PC-9 (cell line): Measurements from ENCODE around the gene NECAB2. TPM values are rescaled to one million over a fixed set of nuclear protein-coding genes. Genes with fewer than 3 reads are reported as not detected.

Experiments
- BruUV-seq: library from RNA; stranded (reverse); fragments of 400-500 nt; replicated peaks from 2 replicates; lab custom pipeline; 2021; lab: Mats Ljungman, UMichigan
- CTCF ChIA-PET: fragments of 300-600 bp; sonication (Branson Sonifier 250); formaldehyde crosslinking; loops from one replicate; lab custom pipeline; 2022; ENCODE audit warnings: antibody characterized with exemption; lab: Charles Lee
- POLR2A ChIA-PET: fragments of 300-600 bp; sonication (Branson Sonifier 250); formaldehyde crosslinking; loops from one replicate; lab custom pipeline; 2022; ENCODE audit warnings: antibody characterized with exemption; ENCODE audit not compliant: unreplicated experiment; lab: Charles Lee
- DNase-seq, 2 experiments: peaks; one replicate each; pipeline versions ENCODE4 v3.0.0 to v3.0.0-alpha.2; 2015 to 2022; ENCODE audit warnings: mixed read lengths in 1 of 2
- H2AFZ ChIP-seq: fragments of 200-600 bp; sonication (generic); 2 replicates; pipeline ENCODE4 v1.8.1; 2017; ENCODE audit warnings: antibody characterized with exemption
- H3F3A ChIP-seq: fragments of 200-600 bp; sonication (generic); 2 replicates; pipeline ENCODE4 v1.8.1; 2017; ENCODE audit warnings: antibody characterized with exemption, mild to moderate bottlenecking, low read depth; ENCODE audit not compliant: insufficient read depth
- H3K27ac ChIP-seq: fragments of 200-600 bp; sonication (generic); 2 replicates; pipeline ENCODE4 v1.6.1; 2016; ENCODE audit warnings: mixed run types
- H3K27me3 ChIP-seq: fragments of 200-600 bp; sonication (generic); 2 replicates; pipeline ENCODE4 v1.6.1; 2016; ENCODE audit warnings: low read depth, mixed run types; ENCODE audit not compliant: insufficient read depth
- H3K36me3 ChIP-seq: fragments of 200-600 bp; sonication (generic); 2 replicates; pipeline ENCODE4 v1.6.1; 2016; ENCODE audit warnings: low read depth, mixed run types
- H3K4me1 ChIP-seq: fragments of 200-600 bp; sonication (generic); replicated peaks from 2 replicates; pipeline ENCODE4 v1.6.1; 2016; ENCODE audit warnings: mixed run types; ENCODE audit not compliant: insufficient read depth
- H3K4me2 ChIP-seq: fragments of 200-600 bp; sonication (generic); 2 replicates; pipeline ENCODE4 v1.6.1; 2017; ENCODE audit warnings: mixed run types
- H3K4me3 ChIP-seq: fragments of 200-600 bp; sonication (generic); 2 replicates; pipeline ENCODE4 v1.6.1; 2016; ENCODE audit warnings: mixed run types
- H3K79me2 ChIP-seq: fragments of 200-600 bp; sonication (generic); 2 replicates; pipeline ENCODE4 v1.6.1; 2017; ENCODE audit warnings: low read depth, mixed run types
- H3K9me2 ChIP-seq: fragments of 200-600 bp; sonication (generic); 2 replicates; pipeline ENCODE4 v1.8.1; 2017; ENCODE audit warnings: mild to moderate bottlenecking; ENCODE audit not compliant: insufficient read depth
- H3K9me3 ChIP-seq: fragments of 200-600 bp; sonication (generic); 2 replicates; pipeline ENCODE4 v1.8.1; 2016; ENCODE audit warnings: low read depth; ENCODE audit not compliant: insufficient read depth
- H4K20me1 ChIP-seq: fragments of 200-600 bp; sonication (generic); 2 replicates; pipeline ENCODE4 v1.8.1; 2017; ENCODE audit not compliant: insufficient read depth
- EZH2 ChIP-seq: fragments of 200-600 bp; sonication (generic); IDR thresholded peaks from 2 replicates; pipeline ENCODE4 v1.8.0; 2017; ENCODE audit warnings: antibody characterized with exemption, low read depth
- intact Hi-C: fragments of 100-400 bp; cut with micrococcal nuclease; formaldehyde crosslinking; loops from one replicate; pipeline ENCODE4 v1.10.0; 2022; ENCODE audit not compliant: unreplicated experiment
- total RNA-seq: library from RNA; stranded (reverse); gene quantifications from 2 replicates; pipeline ENCODE4 v1.2.3, GENCODE V29; 2021
- TF ChIP-seq, protein P1 (sequence below): fragments of 200-600 bp; sonication (generic); conservative IDR thresholded peaks from 2 replicates; pipeline ENCODE4 v1.6.1; 2017; ENCODE audit warnings: mixed run types, antibody characterized with exemption, mild to moderate bottlenecking, moderate library complexity

Gene NECAB2
- total RNA-seq, 1 experiment from 2014 or later, result 0.74 TPM

DNA sequence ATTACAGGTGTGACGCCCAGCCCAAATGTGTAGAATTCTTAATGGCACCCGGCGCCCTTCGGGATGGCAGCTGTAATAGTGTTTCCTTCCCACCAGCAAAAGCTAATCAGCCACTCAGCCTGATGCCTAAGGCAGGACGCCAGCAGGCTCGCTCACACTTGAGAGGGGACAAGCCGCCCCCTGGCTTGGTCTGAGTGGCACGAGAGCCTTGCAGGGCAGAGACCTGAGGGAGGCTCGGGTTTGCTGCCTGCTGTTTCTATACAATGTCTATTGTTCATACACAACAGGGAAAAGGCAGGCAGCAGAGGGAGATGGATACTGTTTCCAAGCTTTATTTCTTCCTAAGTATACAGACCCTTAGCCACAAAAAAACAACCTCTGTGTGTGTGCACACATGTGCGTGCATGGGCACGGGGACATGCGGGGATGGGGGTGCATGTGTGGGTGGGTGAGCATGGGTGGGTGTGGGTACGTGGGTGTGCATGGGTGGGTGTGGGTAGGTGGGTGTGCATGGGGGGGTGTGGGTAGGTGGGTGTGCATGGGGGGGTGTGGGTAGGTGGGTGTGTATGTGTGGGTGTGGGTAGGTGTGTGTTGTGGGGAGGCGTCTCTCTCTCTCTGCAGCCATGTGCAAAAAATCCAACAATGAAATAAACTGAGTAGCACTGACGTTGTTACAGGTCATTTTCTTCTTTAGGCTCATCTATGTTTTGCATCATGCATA is 64.6 kb downstream of the NECAB2 start:
- no peaks in the 10 kb centered on the region for H3K79me2 ChIP-seq
- DNase-seq, result no peak
- H3K4me2 ChIP-seq, result no peak overlapping the region
- H2AFZ ChIP-seq, result no peak overlapping the region
- ChIA-PET CTCF (interaction anchor here (0.7 kb wide), 1 partner anchor 24 kb away, joined by 4 read pairs; no protein-coding TSS in a partner anchor), POLR2A (no interaction called here)
- no peaks in the 10 kb centered on the region for H3K4me1 ChIP-seq
- no peak overlapping the region for H3K27ac ChIP-seq
- H4K20me1 ChIP-seq, result no peaks in the 10 kb centered on the region
- H3K27me3 ChIP-seq, result peaks cover 52% of the 10 kb centered on the region
- no peak for TF ChIP-seq EZH2
- TF ChIP-seq, protein P1, sequence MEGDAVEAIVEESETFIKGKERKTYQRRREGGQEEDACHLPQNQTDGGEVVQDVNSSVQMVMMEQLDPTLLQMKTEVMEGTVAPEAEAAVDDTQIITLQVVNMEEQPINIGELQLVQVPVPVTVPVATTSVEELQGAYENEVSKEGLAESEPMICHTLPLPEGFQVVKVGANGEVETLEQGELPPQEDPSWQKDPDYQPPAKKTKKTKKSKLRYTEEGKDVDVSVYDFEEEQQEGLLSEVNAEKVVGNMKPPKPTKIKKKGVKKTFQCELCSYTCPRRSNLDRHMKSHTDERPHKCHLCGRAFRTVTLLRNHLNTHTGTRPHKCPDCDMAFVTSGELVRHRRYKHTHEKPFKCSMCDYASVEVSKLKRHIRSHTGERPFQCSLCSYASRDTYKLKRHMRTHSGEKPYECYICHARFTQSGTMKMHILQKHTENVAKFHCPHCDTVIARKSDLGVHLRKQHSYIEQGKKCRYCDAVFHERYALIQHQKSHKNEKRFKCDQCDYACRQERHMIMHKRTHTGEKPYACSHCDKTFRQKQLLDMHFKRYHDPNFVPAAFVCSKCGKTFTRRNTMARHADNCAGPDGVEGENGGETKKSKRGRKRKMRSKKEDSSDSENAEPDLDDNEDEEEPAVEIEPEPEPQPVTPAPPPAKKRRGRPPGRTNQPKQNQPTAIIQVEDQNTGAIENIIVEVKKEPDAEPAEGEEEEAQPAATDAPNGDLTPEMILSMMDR, result no peak
- no peak overlapping the region for H3K4me3 ChIP-seq
- intact Hi-C loops, result no loop called here
- no TSS peak for BruUV-seq
- H3K9me3 ChIP-seq, result 0 out of 2 replicates have a peak, but pooled peaks cover 5% of the 10 kb centered on the region
- H3K36me3 ChIP-seq, result no peaks in the 10 kb centered on the region
- H3F3A ChIP-seq, result no peaks in the 10 kb centered on the region
- H3K9me2 ChIP-seq, result no peaks in the 10 kb centered on the region

DNA sequence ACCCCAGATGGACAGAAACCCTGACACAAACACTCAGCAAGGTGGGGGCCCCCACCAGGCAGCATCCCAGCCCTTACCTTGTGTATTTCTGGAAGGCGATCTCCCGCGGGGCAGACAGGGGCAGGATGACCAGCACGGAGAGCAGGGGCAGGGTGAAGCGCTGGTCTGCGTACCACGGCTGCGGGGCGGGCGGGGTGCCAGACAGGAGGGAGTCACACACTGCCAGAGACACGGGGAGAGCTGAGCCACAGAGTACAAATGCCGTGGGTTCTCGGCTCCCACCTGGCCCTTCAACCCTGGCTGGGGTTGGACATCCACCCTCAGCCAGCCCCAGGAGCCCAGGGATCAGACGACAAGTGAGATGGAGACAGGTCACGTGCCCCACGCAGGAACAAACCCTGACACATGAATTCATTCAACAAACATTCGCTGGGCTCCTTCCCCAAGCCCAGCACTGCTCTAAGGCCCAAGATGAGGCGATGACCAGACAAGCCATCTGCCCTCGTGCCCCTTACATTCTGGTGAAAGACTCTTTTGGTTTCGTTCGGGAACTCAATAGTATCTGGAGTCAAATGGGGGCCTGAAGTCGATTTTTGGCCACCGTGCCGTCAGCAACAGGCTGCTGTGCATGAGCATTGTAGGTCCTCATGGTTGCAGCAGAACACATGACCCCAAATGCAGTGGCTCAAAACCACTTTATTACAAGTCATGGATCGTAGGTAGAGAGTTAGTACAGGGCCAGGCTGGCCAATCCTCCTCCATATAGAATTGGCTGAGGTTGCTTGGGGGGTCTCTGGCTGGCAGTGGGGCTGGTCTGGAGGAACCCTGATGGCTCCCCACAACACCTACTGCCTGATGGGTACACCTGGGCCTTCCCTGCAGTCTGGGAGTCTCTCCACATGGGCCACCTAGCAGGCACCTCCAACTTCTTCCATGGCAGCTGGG is 65.5 kb downstream of the NECAB2 start:
- BruUV-seq, result no TSS peak
- no peak for TF ChIP-seq EZH2
- TF ChIP-seq, protein P1, result no peak
- ChIA-PET POLR2A (no interaction called here), CTCF (no interaction called here)
- Histone ChIP-seq H3K4me2 (no peak overlapping the region), H2AFZ (no peak overlapping the region), H3K27me3 (peaks cover 48% of the 10 kb centered on the region), H3K4me3 (no peak overlapping the region), H4K20me1 (no peaks in the 10 kb centered on the region), H3K36me3 (no peaks in the 10 kb centered on the region), H3F3A (no peaks in the 10 kb centered on the region), H3K79me2 (no peaks in the 10 kb centered on the region), H3K9me3 (0 out of 2 replicates have a peak, but pooled peaks cover 5% of the 10 kb centered on the region), H3K9me2 (no peaks in the 10 kb centered on the region), H3K27ac (no peak overlapping the region), H3K4me1 (no peaks in the 10 kb centered on the region)
- intact Hi-C loops, result no loop called here
- no peak for DNase-seq

DNA sequence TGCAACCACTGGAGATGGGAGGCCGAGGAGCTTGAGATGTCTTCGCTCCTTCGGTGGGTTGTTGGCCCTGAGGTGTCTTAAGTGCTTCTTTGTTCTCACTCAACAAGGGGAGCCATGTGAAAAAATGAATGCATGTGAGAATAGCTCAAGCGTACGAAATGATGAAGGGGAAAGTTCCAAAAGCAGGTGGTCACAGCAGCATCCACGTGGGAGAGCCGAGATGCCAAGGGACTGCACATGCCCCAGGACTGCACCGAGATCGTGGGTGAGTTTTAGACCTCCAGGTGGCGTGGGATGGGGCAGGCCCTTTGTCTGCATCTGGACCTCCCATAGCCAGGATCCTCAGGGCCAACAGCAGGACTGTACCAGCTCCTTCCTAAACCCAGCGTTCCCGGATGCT is 66.5 kb downstream of the NECAB2 start:
- intact Hi-C loops, result no loop called here
- no peaks in the 10 kb centered on the region for H3K36me3 ChIP-seq
- no peak overlapping the region for H2AFZ ChIP-seq
- no peaks in the 10 kb centered on the region for H3F3A ChIP-seq
- H3K4me1 ChIP-seq, result no peaks in the 10 kb centered on the region
- H3K9me3 ChIP-seq, result 0 out of 2 replicates have a peak, but pooled peaks cover 5% of the 10 kb centered on the region
- H3K4me3 ChIP-seq, result no peak overlapping the region
- H3K4me2 ChIP-seq, result no peak overlapping the region
- DNase-seq, result no peak
- no peak overlapping the region for H3K27ac ChIP-seq
- ChIA-PET CTCF (no interaction called here), POLR2A (no interaction called here)
- H3K9me2 ChIP-seq, result no peaks in the 10 kb centered on the region
- no TSS peak for BruUV-seq
- no peaks in the 10 kb centered on the region for H3K79me2 ChIP-seq
- H4K20me1 ChIP-seq, result no peaks in the 10 kb centered on the region
- H3K27me3 ChIP-seq, result peaks cover 47% of the 10 kb centered on the region
- TF ChIP-seq EZH2, result no peak
- TF ChIP-seq, protein P1, result no peak
